ENCODE measurements around the gene RGS6. TPM values are rescaled to one million over a fixed set of nuclear protein-coding genes. Genes with fewer than 3 reads are reported as not detected.

The RGS6 gene
- total and polyA plus RNA-seq, 8 donors: 0.06 to 0.47 (median 0.20) TPM; not detected in 1

DNA sequence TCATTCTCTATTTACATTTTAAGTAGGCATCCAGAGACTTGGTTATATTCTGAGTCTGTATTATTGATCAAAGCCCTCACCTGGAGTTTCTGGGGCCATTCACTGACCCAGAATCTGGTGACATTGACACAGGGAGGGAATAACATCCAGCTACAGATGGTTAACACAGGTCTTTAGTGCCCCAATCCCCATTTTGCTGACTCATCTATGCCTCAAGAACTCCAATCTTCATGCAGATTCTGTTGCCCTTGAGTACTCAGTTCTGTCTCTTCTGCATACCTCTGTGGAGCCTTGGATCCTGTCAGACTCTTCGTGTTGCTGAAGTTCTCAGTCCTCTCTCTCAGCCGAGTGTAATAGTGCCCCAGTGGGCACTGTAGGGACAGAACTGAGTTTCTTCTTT, 208.9 kb downstream of the RGS6 start:
- no peak for DNase-seq
- H3K9me3 ChIP-seq: no peaks in the 10 kb centered on the region
- WGBS, 2 donors: 56 to 71% methylated on average over 2 of the region's 2 CpGs
- no peak overlapping the region for H3K4me3 ChIP-seq
- no peak overlapping the region for H3K27ac ChIP-seq
- intact Hi-C loops (cut with DNase I): no loop called here
- no peak for ATAC-seq
- H3K36me3 ChIP-seq: no peaks in the 10 kb centered on the region
- no peaks in the 10 kb centered on the region for H3K27me3 ChIP-seq
- no peak for FAIRE-seq
- TF ChIP-seq, protein P1, sequence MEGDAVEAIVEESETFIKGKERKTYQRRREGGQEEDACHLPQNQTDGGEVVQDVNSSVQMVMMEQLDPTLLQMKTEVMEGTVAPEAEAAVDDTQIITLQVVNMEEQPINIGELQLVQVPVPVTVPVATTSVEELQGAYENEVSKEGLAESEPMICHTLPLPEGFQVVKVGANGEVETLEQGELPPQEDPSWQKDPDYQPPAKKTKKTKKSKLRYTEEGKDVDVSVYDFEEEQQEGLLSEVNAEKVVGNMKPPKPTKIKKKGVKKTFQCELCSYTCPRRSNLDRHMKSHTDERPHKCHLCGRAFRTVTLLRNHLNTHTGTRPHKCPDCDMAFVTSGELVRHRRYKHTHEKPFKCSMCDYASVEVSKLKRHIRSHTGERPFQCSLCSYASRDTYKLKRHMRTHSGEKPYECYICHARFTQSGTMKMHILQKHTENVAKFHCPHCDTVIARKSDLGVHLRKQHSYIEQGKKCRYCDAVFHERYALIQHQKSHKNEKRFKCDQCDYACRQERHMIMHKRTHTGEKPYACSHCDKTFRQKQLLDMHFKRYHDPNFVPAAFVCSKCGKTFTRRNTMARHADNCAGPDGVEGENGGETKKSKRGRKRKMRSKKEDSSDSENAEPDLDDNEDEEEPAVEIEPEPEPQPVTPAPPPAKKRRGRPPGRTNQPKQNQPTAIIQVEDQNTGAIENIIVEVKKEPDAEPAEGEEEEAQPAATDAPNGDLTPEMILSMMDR (IDR thresholded peaks at IDR 0.05): no peak
- H3K4me1 ChIP-seq: no peaks in the 10 kb centered on the region

DNA sequence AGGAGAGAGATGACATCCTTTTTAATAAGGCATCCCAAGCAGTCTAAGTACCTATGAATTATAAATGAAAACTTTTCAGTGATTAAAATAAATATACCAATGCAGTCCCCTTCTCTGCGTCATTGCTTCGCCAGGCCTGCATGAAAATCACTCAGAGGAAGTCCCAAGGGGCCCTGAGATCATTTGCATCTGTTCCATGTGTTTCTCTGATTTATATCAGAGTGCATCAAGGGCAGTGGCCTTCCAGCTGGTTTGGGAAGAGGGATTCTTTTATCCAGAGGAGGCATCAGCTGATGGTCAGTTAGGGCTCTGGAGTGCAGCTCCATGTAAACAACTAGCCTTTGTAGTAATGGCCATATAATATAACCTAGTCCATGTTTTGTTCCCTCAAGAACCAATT, 210.1 kb downstream of the RGS6 start:
- Histone ChIP-seq H3K4me1 (no peaks in the 10 kb centered on the region), H3K27me3 (no peaks in the 10 kb centered on the region), H3K36me3 (no peaks in the 10 kb centered on the region), H3K27ac (no peak overlapping the region), H3K9me3 (no peaks in the 10 kb centered on the region), H3K4me3 (no peak overlapping the region)
- TF ChIP-seq, protein P1 (IDR thresholded peaks at IDR 0.05): no peak
- no peak for ATAC-seq
- 85 to 87% methylated on average over 2 of the region's 2 CpGs for WGBS, 2 donors
- no peak for DNase-seq
- FAIRE-seq: no peak
- intact Hi-C loops (cut with DNase I): no loop called here

DNA sequence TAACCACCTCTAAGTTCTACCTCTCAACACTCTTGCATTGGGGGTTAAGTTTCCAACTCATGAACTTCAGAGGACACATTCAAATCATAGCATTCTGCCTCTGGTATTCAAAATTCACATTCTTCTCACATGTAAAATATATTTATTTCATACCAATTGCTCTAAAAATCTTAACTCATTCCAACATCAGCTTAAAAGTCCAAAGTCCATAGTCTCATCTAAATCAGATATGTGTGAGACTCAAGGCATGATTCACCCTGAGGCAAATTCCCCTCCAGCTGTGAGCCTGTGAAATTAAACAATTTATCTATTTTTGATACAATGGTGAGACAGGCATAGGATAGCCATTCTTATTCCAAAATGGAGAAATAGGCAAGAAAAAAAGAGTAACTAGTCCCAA, 214.0 kb downstream of the RGS6 start:
- TF ChIP-seq, protein P1 (IDR thresholded peaks at IDR 0.05): no peak
- intact Hi-C loops (cut with DNase I): no loop called here
- Histone ChIP-seq H3K9me3 (no peaks in the 10 kb centered on the region), H3K4me3 (no peak overlapping the region), H3K36me3 (no peaks in the 10 kb centered on the region), H3K27ac (no peak overlapping the region), H3K27me3 (no peaks in the 10 kb centered on the region), H3K4me1 (no peaks in the 10 kb centered on the region)
- DNase-seq (no peak), FAIRE-seq (no peak), ATAC-seq (no peak)

DNA sequence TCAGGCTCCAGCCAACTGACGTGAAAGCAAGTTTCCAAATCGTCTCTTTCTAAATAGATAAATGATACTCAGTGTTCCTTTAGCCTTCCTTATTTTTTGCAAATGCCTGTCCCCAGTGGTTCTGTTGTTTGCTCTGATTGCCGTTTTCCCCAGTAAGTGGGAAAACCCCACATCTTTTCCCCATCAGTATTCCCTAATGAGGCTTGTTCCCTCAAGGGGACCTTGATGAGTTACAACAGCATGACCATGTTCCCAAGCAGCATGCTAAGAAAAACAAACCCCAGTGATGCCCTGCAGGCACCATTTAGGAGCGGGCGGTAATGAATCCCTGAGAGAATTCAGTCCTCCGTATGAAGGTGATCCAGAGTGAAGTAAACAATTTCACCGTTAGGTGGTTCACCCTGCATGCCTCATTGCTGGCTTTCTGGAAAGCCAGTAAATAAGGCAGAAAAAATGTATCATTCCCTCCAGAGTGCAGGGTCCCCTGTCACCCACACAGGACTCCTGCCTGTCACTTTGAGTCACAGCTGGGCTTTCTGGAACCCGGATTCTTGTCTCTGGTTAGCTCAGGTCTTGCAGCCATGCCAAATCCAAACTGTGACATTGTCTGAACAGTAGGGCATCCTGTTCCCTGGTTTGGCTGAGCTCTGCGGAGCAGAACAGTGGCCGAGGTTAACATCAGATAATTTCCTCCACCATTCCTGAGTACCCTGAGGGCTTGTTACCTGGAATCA, 222.6 kb downstream of the RGS6 start:
- intact Hi-C loops (cut with DNase I): no loop called here
- ATAC-seq (no peak), FAIRE-seq (no peak), DNase-seq (no peak)
- WGBS, 2 donors: 74 to 80% methylated on average over 10 of the region's 10 CpGs
- TF ChIP-seq, protein P1 (IDR thresholded peaks at IDR 0.05): no peak
- Histone ChIP-seq H3K27ac (no peak overlapping the region), H3K4me1 (no peaks in the 10 kb centered on the region), H3K4me3 (no peak overlapping the region), H3K9me3 (no peaks in the 10 kb centered on the region), H3K27me3 (no peaks in the 10 kb centered on the region), H3K36me3 (no peaks in the 10 kb centered on the region)

DNA sequence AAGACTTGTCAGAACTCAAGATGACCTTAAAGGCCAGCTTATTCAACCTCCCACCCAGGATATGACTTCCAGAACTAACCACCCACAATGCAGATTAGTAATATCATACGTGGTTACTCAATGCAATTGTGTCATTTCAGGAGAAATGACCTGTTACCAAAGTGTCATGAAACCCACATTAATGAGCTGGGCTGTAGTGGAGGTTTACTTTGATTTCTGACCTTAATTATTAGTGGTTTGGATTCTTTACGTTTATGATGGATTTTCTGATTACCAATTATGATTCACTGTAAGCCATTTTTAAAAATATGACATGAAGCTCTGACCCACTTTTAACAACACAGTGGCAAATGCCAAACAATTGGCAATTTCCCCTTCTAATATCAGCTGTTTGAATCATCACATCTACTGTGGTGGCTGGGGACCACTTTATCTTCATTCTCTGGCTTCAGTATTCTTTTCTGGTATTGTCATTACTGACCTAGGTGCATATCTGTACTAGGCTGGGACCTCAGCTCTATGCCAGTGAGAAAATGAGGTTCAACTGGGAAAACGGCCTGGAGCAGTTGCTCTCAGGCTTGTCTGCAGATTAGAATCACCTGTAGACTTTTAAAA, 223.3 kb downstream of the RGS6 start:
- Histone ChIP-seq H3K4me1 (no peaks in the 10 kb centered on the region), H3K27me3 (no peaks in the 10 kb centered on the region), H3K9me3 (no peaks in the 10 kb centered on the region), H3K36me3 (no peaks in the 10 kb centered on the region), H3K27ac (no peak overlapping the region), H3K4me3 (no peak overlapping the region)
- DNase-seq (no peak), FAIRE-seq (no peak), ATAC-seq (no peak)
- intact Hi-C loops (cut with DNase I): no loop called here
- 51% methylated on average over 3 of the region's 3 CpGs for WGBS, 2 donors
- TF ChIP-seq, protein P1 (IDR thresholded peaks at IDR 0.05): no peak

All from pancreas (tissue), 10 donors.